Mammary epithelial cell (primary cell): Measurements from ENCODE around the gene EDDM13.

Experiments used
- CTCF ChIP-seq, 2 donors: IDR thresholded peaks in 1 of 2; conservative IDR thresholded peaks in 1 of 2; 2 replicates each; pipeline ENCODE4 v1.5.1; 2011 to 2012; ENCODE audit warnings: inconsistent platforms in 2 of 2, low read length in 2 of 2, mild to moderate bottlenecking in 2 of 2, control low read depth in 1 of 2, low read depth in 1 of 2; ENCODE audit not compliant: insufficient read depth in 1 of 2; ENCODE audit errors: extremely low read depth in 1 of 2
- EZH2 ChIP-seq: IDR thresholded peaks from 2 replicates; pipeline ENCODE4 v1.6.1; 2012; ENCODE audit warnings: low read length, inconsistent platforms, borderline replicate concordance

- TF ChIP-seq CTCF (conservative IDR thresholded peaks at IDR 0.05 in 1 of 2, IDR thresholded peaks at IDR 0.05 in 1 of 2; ENCODE audit: extremely low read depth in 1 of 2, insufficient read depth in 1 of 2, low read depth in 1 of 2, low read length in 2 of 2) (no peak), EZH2 (no peak)
Observed at GRCh38 chr19:56271151-56271550, 1.4 kb upstream of the EDDM13 start.
